ENCODE measurements around the gene IQCM.

- TF ChIP-seq CTCF (IDR thresholded peaks at IDR 0.05) (no peak), POLR2A (IDR thresholded peaks at IDR 0.05) (no peak)
Observed at GRCh38 chr4:149765630-149766029, 50.0 kb downstream of the IQCM start.

Data from lower leg skin (tissue), 3 donors.